Osteoblast (primary cell): ENCODE data around the gene ADGB. TPM values are rescaled to one million over a fixed set of nuclear protein-coding genes. Genes with fewer than 3 reads are reported as not detected.

Experiments
- DNase-seq: peaks from one replicate; pipeline ENCODE4 v3.0.0; 2011; ENCODE audit warnings: low spot score, mixed read lengths; ENCODE audit not compliant: insufficient read length; ENCODE audit errors: missing footprints
- H2AFZ ChIP-seq: 2 replicates; pipeline ENCODE4 v1.6.0; 2011; ENCODE audit warnings: mild to moderate bottlenecking, low read length
- H3K27ac ChIP-seq: 2 replicates; pipeline ENCODE4 v1.5.1; 2011; ENCODE audit warnings: mild to moderate bottlenecking, low read depth, low read length, moderate library complexity
- H3K27me3 ChIP-seq: 2 replicates; pipeline ENCODE4 v1.6.0; 2012; ENCODE audit warnings: mild to moderate bottlenecking, control low read depth, inconsistent platforms, low read length, moderate library complexity; ENCODE audit not compliant: insufficient read depth
- H3K36me3 ChIP-seq: 2 replicates; pipeline ENCODE4 v1.5.1; 2011; ENCODE audit warnings: mild to moderate bottlenecking, low read length, control low read depth, moderate library complexity; ENCODE audit not compliant: insufficient read depth
- H3K4me1 ChIP-seq: 2 replicates; pipeline ENCODE4 v1.5.1; 2011; ENCODE audit warnings: mild to moderate bottlenecking, low read length, control low read depth, moderate library complexity; ENCODE audit not compliant: insufficient read depth
- H3K4me2 ChIP-seq: 2 replicates; pipeline ENCODE4 v1.6.0; 2011; ENCODE audit warnings: mild to moderate bottlenecking, low read length; ENCODE audit not compliant: insufficient read depth
- H3K4me3 ChIP-seq: fragments of 200-600 bp; sonication (generic); 3 replicates; pipeline ENCODE4 v1.5.1; 2012; ENCODE audit warnings: mild to moderate bottlenecking, low read length, inconsistent platforms; ENCODE audit not compliant: insufficient read depth
- H3K79me2 ChIP-seq: 2 replicates; pipeline ENCODE4 v1.6.0; 2012; ENCODE audit warnings: mild to moderate bottlenecking, low read length, control low read depth, inconsistent platforms; ENCODE audit not compliant: insufficient read depth
- H3K9me3 ChIP-seq: 2 replicates; pipeline ENCODE4 v1.5.1; 2011; ENCODE audit warnings: low read depth, low read length, control low read depth
- H4K20me1 ChIP-seq: 2 replicates; pipeline ENCODE4 v1.6.0; 2012; ENCODE audit warnings: mild to moderate bottlenecking, low read length, control low read depth; ENCODE audit not compliant: insufficient read depth
- total RNA-seq: library from RNA; depleted of rRNA; stranded (reverse); fragments of >200 nt; gene quantifications from 2 replicates; pipeline ENCODE4 v1.2.3, GENCODE V29; 2012
- TF ChIP-seq, protein P1 (sequence below): IDR thresholded peaks from 2 replicates; pipeline ENCODE4 v1.5.1; 2011; ENCODE audit warnings: mild to moderate bottlenecking, low read depth, low read length, moderate library complexity; ENCODE audit errors: extremely low read depth

ADGB gene
- total RNA-seq, 1 donor: under 0.01 TPM

DNA sequence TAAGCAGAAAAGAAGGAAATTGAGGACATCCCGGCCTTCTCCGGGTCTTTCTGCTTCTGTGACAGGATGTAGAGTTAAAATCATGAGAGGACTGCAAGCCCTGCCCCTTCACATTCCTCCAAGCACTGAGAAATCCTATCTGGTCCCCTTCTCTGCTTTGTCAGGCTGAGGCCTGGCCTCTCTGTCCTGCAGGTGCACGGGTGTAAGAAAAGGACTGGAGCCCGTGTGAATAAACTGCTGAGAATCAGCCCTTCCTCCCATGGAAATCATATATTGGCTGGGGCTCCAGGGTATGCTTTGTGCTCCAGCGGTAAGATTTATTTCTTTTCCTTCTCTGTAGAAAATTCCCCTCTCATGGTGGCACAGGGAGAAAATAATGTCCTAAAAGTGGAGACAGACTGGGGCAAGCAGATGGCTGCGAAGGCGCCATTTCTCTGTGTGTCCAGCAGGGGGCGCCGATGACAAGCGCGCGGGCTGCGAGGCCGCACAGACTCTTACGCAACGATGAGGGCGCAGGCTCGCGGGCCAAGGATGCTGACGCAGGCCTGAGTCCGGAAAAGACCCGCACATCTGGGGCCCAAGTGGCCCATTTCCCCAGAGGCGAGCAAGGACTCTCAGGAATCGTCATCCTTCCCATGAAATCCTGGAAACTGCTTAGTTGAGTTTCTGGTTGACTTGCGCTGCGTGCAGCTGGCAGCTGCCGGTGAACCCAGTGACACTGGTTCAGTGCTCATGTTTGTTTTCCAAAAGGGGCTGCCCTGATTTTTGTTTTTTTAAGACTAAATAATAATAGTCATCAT lies 258.6 kb downstream of the ADGB start:
- peak overlapping the region; percentile 88 for H3K4me2 ChIP-seq
- H3K27ac ChIP-seq: peak overlapping the region; percentile 88

DNA sequence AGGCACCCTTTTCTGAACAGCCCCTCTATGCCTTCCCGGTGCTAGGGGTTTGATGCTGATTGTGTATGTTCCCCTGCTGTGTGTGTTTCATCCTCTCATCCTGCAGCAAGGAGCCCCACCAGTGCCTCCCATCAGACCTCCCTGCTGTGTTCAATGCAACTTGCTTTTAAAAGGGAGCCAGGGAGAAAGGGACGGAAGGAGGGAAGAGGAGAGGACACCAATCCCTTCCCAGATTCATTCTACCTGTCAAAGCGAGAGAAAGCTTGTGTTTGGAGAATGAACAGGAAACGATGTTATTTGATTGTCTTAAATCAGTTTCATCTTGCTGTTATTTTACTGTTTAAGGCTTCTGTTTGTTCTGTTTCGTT lies 259.2 kb downstream of the ADGB start:
- Histone ChIP-seq H3K4me1 (peaks cover 5% of the 10 kb centered on the region), H2AFZ (peak overlapping the region; percentile 80), H4K20me1 (no peaks in the 10 kb centered on the region), H3K79me2 (no peaks in the 10 kb centered on the region), H3K4me3 (peak overlapping the region; percentile 72), H3K9me3 (no peaks in the 10 kb centered on the region), H3K36me3 (no peaks in the 10 kb centered on the region), H3K4me2 (peak overlapping the region; percentile 88), H3K27ac (peak overlapping the region; percentile 88), H3K27me3 (no peaks in the 10 kb centered on the region)
- TF ChIP-seq, protein P1, sequence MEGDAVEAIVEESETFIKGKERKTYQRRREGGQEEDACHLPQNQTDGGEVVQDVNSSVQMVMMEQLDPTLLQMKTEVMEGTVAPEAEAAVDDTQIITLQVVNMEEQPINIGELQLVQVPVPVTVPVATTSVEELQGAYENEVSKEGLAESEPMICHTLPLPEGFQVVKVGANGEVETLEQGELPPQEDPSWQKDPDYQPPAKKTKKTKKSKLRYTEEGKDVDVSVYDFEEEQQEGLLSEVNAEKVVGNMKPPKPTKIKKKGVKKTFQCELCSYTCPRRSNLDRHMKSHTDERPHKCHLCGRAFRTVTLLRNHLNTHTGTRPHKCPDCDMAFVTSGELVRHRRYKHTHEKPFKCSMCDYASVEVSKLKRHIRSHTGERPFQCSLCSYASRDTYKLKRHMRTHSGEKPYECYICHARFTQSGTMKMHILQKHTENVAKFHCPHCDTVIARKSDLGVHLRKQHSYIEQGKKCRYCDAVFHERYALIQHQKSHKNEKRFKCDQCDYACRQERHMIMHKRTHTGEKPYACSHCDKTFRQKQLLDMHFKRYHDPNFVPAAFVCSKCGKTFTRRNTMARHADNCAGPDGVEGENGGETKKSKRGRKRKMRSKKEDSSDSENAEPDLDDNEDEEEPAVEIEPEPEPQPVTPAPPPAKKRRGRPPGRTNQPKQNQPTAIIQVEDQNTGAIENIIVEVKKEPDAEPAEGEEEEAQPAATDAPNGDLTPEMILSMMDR: no peak
- no peak for DNase-seq

More for the DNA sequence above, 258.6 kb downstream of the ADGB start:
- DNase-seq: peak; percentile 94
- Histone ChIP-seq H3K4me3 (peak overlapping the region; percentile 72), H3K36me3 (no peaks in the 10 kb centered on the region), H2AFZ (peak overlapping the region; percentile 80), H4K20me1 (no peaks in the 10 kb centered on the region), H3K9me3 (no peaks in the 10 kb centered on the region), H3K4me1 (peaks cover 5% of the 10 kb centered on the region), H3K27me3 (no peaks in the 10 kb centered on the region), H3K79me2 (no peaks in the 10 kb centered on the region)
- TF ChIP-seq, protein P1: peak; percentile 93

DNA sequence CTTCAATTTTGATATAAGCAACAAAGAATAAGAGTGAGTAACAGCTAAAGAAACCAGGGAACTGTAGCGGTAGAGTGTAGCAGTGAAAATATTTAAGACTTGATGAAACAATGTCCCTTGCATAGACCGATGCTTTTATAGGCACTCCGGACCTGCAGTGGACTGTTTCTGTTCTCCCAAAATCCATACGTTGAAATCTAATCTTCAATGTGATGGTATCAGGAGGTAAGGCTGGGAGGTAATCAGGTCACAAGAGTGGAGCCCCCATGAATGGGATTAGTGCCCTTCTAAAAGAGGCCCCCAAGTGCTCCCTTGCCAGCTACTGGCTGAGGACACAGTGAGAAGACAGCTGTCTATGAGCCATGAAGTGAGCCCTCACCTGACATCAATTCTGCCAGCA lies 260.4 kb downstream of the ADGB start:
- H3K4me1 ChIP-seq: peaks cover 5% of the 10 kb centered on the region
- no peaks in the 10 kb centered on the region for H3K79me2 ChIP-seq
- H3K4me3 ChIP-seq: no peak overlapping the region
- no peaks in the 10 kb centered on the region for H3K36me3 ChIP-seq
- no peak overlapping the region for H3K4me2 ChIP-seq
- DNase-seq: no peak
- H3K27ac ChIP-seq: no peak overlapping the region
- no peaks in the 10 kb centered on the region for H3K9me3 ChIP-seq
- TF ChIP-seq, protein P1: no peak
- H4K20me1 ChIP-seq: no peaks in the 10 kb centered on the region
- H2AFZ ChIP-seq: no peak overlapping the region
- H3K27me3 ChIP-seq: no peaks in the 10 kb centered on the region

DNA sequence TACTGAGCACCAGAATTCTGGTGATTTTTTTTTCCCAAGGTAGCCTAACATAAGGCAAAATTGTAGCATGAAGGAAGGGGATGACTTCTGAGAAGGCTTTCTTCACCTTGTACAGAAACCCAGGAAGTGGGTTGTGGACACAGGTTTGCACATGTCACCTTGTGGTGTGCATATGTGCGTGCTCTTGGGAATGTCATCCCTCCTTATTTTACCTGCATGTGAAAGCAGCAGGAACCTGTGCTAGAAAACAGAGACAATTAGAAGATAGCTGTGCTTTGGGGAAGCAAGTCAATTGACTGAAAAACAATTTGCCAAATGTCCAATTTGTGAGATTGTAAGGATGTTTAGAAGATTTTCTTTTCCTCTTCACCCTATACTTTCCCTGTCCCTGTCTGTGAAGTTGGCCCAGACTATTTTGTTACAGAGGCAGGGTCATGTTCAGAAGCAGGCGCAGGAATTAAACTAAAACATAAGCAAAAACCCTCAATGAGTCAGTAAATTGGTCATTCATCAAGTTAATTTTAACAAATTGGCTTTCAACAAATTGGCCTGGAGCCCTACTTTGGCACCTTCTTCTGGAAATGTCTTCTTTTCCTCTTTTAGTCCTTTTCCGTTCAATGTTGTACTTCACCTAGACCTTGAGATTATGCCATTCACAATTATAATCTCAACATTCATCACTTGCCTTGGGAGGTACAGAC lies 261.2 kb downstream of the ADGB start:
- H3K4me3 ChIP-seq: no peak overlapping the region
- H3K4me1 ChIP-seq: peaks cover 5% of the 10 kb centered on the region
- no peaks in the 10 kb centered on the region for H3K79me2 ChIP-seq
- H3K27me3 ChIP-seq: no peaks in the 10 kb centered on the region
- TF ChIP-seq, protein P1: no peak
- no peaks in the 10 kb centered on the region for H3K36me3 ChIP-seq
- H3K4me2 ChIP-seq: no peak overlapping the region
- DNase-seq: no peak
- H3K9me3 ChIP-seq: no peaks in the 10 kb centered on the region
- no peak overlapping the region for H2AFZ ChIP-seq
- H4K20me1 ChIP-seq: no peaks in the 10 kb centered on the region
- no peak overlapping the region for H3K27ac ChIP-seq
